Trophoblast cell (in vitro differentiated cells and primary cell): ENCODE results near the gene BDH1.

Experiments used
- DNase-seq, 2 donors: peaks; one replicate each; pipeline ENCODE4 v3.0.0-alpha.2; 2016
- H2AFZ ChIP-seq: 2 replicates; pipeline ENCODE4 v1.6.1; 2013; ENCODE audit warnings: low read length, moderate library complexity, mild to moderate bottlenecking; ENCODE audit not compliant: insufficient read depth, poor library complexity
- H2AK5ac ChIP-seq: 2 replicates; pipeline ENCODE4 v1.6.1; 2013; ENCODE audit warnings: mild to moderate bottlenecking, low read length
- H2BK120ac ChIP-seq: 2 replicates; pipeline ENCODE4 v1.6.1; 2013; ENCODE audit warnings: low read length, mild to moderate bottlenecking, moderate library complexity; ENCODE audit not compliant: insufficient read depth, poor library complexity
- H2BK12ac ChIP-seq: 2 replicates; pipeline ENCODE4 v1.6.1; 2013; ENCODE audit warnings: mild to moderate bottlenecking, low read length, moderate library complexity
- H2BK5ac ChIP-seq: 2 replicates; pipeline ENCODE4 v1.6.1; 2013; ENCODE audit warnings: low read length, low read depth, moderate library complexity, mild to moderate bottlenecking; ENCODE audit not compliant: poor library complexity
- H3K14ac ChIP-seq: 2 replicates; pipeline ENCODE4 v1.6.1; 2013; ENCODE audit warnings: mild to moderate bottlenecking, low read length
- H3K18ac ChIP-seq: 2 replicates; pipeline ENCODE4 v1.6.1; 2013; ENCODE audit warnings: mild to moderate bottlenecking, low read length
- H3K23ac ChIP-seq: 2 replicates; pipeline ENCODE4 v1.6.1; 2013; ENCODE audit warnings: low read length
- H3K27ac ChIP-seq: 2 replicates; pipeline ENCODE4 v1.5.1; 2013; ENCODE audit warnings: low read depth, mild to moderate bottlenecking, inconsistent platforms, low read length, moderate library complexity
- H3K27me3 ChIP-seq: 2 replicates; pipeline ENCODE4 v1.6.1; 2013; ENCODE audit warnings: inconsistent platforms, mild to moderate bottlenecking, low read length, moderate library complexity; ENCODE audit not compliant: insufficient read depth
- H3K36me3 ChIP-seq, 2 experiments: 1 replicate in 1 of 2; 2 replicates in 1 of 2; pipeline ENCODE4 v1.6.1; 2013; ENCODE audit warnings: low read length in 2 of 2, mild to moderate bottlenecking in 2 of 2, moderate library complexity in 1 of 2; ENCODE audit not compliant: insufficient read depth in 2 of 2, control insufficient read depth in 1 of 2
- H3K4ac ChIP-seq: 2 replicates; pipeline ENCODE4 v1.6.1; 2013; ENCODE audit warnings: low read depth, mild to moderate bottlenecking, low read length, moderate library complexity
- H3K4me1 ChIP-seq, 2 experiments: 1 replicate in 1 of 2; 2 replicates in 1 of 2; pipeline ENCODE4 v1.6.1; 2013; ENCODE audit warnings: low read length in 2 of 2, mild to moderate bottlenecking in 2 of 2, moderate library complexity in 1 of 2; ENCODE audit not compliant: insufficient read depth in 2 of 2, control insufficient read depth in 1 of 2
- H3K4me2 ChIP-seq: 2 replicates; pipeline ENCODE4 v1.6.1; 2013; ENCODE audit warnings: inconsistent platforms, mild to moderate bottlenecking, low read length, moderate library complexity
- H3K4me3 ChIP-seq: 2 replicates; pipeline ENCODE4 v1.5.1; 2013; ENCODE audit warnings: mild to moderate bottlenecking, low read depth, low read length, inconsistent platforms
- H3K79me1 ChIP-seq: one replicate; pipeline ENCODE4 v1.6.1; 2013; ENCODE audit warnings: low read length
- H3K79me2 ChIP-seq: 2 replicates; pipeline ENCODE4 v1.6.1; 2013; ENCODE audit warnings: low read length, mild to moderate bottlenecking; ENCODE audit not compliant: control insufficient read depth, insufficient read depth, poor library complexity
- H3K9ac ChIP-seq: 2 replicates; pipeline ENCODE4 v1.6.1; 2013; ENCODE audit warnings: mild to moderate bottlenecking, low read length
- H3K9me3 ChIP-seq: 2 replicates; pipeline ENCODE4 v1.6.1; 2013; ENCODE audit warnings: low read depth, mild to moderate bottlenecking, control low read depth, inconsistent platforms, low read length; ENCODE audit not compliant: insufficient read depth
- H4K12ac ChIP-seq: 2 replicates; pipeline ENCODE4 v1.6.1; 2013; ENCODE audit warnings: low read depth, mild to moderate bottlenecking, low read length, moderate library complexity
- H4K8ac ChIP-seq: 2 replicates; pipeline ENCODE4 v1.6.1; 2013; ENCODE audit warnings: low read depth, mild to moderate bottlenecking, low read length, moderate library complexity
- H4K91ac ChIP-seq: one replicate; pipeline ENCODE4 v1.6.1; 2013; ENCODE audit warnings: low read depth, mild to moderate bottlenecking, low read length, moderate library complexity
- WGBS: extraction: QIAGEN DNeasy Blood & Tissue Kit; methylation state at CpG from one replicate; pipeline ENCODE4 v1.1.7; 2013; ENCODE audit warnings: missing lambda C conversion rate; ENCODE audit not compliant: insufficient read length, insufficient coverage; ENCODE audit errors: extremely low coverage; 5-methylcytosine and 5-hydroxymethylcytosine counted together

The BDH1 gene

DNA sequence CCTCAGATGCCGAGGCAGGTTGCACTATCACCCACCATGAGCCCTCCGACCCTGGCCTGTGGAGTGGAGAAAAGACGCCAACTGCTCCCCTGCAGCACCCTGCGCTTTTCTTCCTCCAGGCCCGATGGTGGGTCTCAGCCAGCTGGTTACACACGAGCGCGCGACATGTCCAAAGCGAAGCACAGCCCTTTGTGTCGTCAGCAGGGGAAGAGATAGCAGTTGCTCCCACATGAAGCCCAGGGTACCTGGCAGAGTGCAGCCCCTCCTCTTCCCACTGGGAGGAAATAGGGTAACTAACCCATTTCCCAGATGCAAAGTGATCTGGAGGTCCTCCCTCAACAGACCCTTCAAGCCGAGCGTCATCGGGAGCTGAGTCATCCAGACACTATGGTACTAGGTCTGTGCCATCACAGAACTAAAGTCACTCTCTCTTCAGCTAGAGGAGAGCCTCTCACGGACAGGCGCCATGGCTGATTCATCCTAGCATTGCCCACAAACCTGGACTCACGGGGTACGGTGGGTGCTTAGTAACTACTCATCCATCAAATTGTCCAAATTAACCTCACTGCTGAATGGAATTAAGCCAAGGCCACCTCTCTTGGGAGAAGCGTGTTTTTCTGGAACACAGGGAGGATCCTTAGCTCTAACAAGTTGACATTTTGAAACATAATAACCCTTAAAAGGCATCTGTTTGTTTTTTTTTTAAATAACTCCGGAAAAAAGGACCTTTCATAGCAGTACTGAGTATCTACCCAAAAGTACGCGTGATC is 45.2 kb upstream of the BDH1 start:
- peaks cover 0 to 3% of the 10 kb centered on the region in 2 experiments for H3K36me3 ChIP-seq
- H3K4me2 ChIP-seq = no peak overlapping the region
- H2AFZ ChIP-seq = no peak overlapping the region
- no CpG with 5 or more reads among the region's 22 CpGs for WGBS
- no peaks in the 10 kb centered on the region for H3K4me1 ChIP-seq
- no peak overlapping the region for H3K9ac ChIP-seq
- H3K4me3 ChIP-seq = no peak overlapping the region
- no peak overlapping the region for H3K23ac ChIP-seq
- no peaks in the 10 kb centered on the region for H3K27me3 ChIP-seq
- H2BK12ac ChIP-seq = no peak overlapping the region
- H4K8ac ChIP-seq = no peak overlapping the region
- peaks cover 12% of the 10 kb centered on the region for H3K9me3 ChIP-seq
- H3K18ac ChIP-seq = no peak overlapping the region
- no peaks in the 10 kb centered on the region for H3K79me1 ChIP-seq
- H3K4ac ChIP-seq = no peak overlapping the region
- H3K14ac ChIP-seq = no peak overlapping the region
- no peak overlapping the region for H2BK120ac ChIP-seq
- no peak overlapping the region for H4K91ac ChIP-seq
- no peak overlapping the region for H4K12ac ChIP-seq
- no peak overlapping the region for H2AK5ac ChIP-seq
- no peak overlapping the region for H2BK5ac ChIP-seq
- H3K79me2 ChIP-seq = no peaks in the 10 kb centered on the region
- no peak overlapping the region for H3K27ac ChIP-seq
- DNase-seq = no peak

DNA sequence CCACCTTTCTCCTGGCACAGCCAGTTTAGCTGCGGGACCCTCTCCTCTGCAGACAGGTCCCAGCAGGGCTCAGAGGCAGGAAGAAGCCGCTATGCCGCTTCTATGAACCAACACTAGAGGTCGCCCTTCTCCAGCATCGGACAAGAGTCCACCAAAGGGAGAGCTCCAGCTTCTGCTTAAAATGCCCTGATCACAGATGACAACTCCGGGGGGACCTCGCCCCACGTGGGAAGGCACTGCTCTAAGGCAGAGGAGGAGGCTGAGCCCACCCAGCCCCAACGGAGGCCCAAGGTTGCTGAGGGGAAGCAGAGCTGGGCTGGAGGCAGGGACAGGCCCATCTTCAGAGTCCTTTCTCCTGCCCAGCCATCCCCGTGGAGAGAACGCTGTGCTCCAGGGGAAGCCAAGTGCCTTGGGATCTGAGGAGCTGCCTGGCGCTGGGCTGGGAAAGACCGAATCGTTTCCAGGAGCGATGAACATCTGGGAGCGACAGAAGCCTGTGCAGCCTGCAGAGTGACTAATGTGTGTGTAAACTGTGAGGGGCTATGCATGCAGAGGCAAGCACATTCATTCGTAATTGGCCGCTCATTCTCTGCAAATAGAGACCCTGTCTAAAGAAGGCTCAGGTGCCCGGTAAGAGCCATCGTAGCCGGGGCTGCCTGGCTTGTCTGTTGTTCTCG is 43.5 kb upstream of the BDH1 start:
- H3K4me3 ChIP-seq = no peak overlapping the region
- no peak overlapping the region for H3K14ac ChIP-seq
- H3K36me3 ChIP-seq = peaks cover 0 to 3% of the 10 kb centered on the region in 2 experiments
- no CpG with 5 or more reads among the region's 22 CpGs for WGBS
- DNase-seq = peak; percentile 69 to 92
- H3K4ac ChIP-seq = no peak overlapping the region
- no peaks in the 10 kb centered on the region for H3K79me1 ChIP-seq
- H3K4me1 ChIP-seq = no peaks in the 10 kb centered on the region
- no peaks in the 10 kb centered on the region for H3K27me3 ChIP-seq
- no peak overlapping the region for H2BK120ac ChIP-seq
- H2BK12ac ChIP-seq = no peak overlapping the region
- H3K9me3 ChIP-seq = peaks cover 12% of the 10 kb centered on the region
- H3K79me2 ChIP-seq = no peaks in the 10 kb centered on the region
- no peak overlapping the region for H2AK5ac ChIP-seq
- no peak overlapping the region for H3K23ac ChIP-seq
- no peak overlapping the region for H4K12ac ChIP-seq
- H2AFZ ChIP-seq = no peak overlapping the region
- H3K27ac ChIP-seq = no peak overlapping the region
- H3K18ac ChIP-seq = no peak overlapping the region
- no peak overlapping the region for H4K91ac ChIP-seq
- H3K4me2 ChIP-seq = no peak overlapping the region
- no peak overlapping the region for H3K9ac ChIP-seq
- H4K8ac ChIP-seq = no peak overlapping the region
- H2BK5ac ChIP-seq = no peak overlapping the region

DNA sequence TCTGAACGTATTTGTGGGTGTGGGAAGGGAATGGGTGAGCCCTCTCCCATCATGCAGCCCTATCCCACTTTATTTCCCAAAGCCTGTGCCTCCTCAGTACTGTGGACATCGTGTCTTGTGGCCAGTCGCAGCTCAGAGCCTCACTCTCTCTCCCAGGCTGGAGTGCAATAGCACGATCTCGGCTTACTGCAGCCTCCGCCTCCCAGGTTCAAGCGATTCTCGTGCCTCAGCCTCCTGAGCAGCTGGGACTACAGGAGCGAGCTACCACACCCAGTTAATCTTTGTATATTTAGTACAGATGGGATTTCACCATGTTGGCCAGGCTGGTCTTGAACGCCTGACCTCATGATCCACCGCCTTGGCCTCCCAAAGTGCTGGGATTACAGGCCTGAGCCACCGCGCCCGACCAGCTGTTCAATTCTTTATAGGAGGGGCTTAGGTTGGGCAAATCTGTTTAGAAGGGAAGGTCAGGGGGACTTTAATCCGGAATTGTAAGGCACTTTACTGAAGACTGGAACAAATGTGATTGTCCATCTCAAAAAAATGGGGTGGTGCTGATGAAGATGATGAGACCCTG is 42.7 kb upstream of the BDH1 start:
- no CpG with 5 or more reads among the region's 15 CpGs for WGBS
- Histone ChIP-seq H4K8ac (no peak overlapping the region), H3K4me2 (no peak overlapping the region), H3K27me3 (no peaks in the 10 kb centered on the region), H2BK120ac (no peak overlapping the region), H3K23ac (no peak overlapping the region), H2BK5ac (no peak overlapping the region), H2BK12ac (no peak overlapping the region), H4K91ac (no peak overlapping the region), H3K9ac (no peak overlapping the region), H3K36me3 (no peaks in the 10 kb centered on the region), H3K14ac (no peak overlapping the region), H2AFZ (no peak overlapping the region), H3K4me3 (no peak overlapping the region), H3K4ac (no peak overlapping the region), H3K79me2 (no peaks in the 10 kb centered on the region), H3K4me1 (no peaks in the 10 kb centered on the region), H3K9me3 (peaks cover 7% of the 10 kb centered on the region), H4K12ac (no peak overlapping the region), H3K27ac (no peak overlapping the region), H2AK5ac (no peak overlapping the region), H3K79me1 (no peaks in the 10 kb centered on the region), H3K18ac (no peak overlapping the region)
- no peak for DNase-seq

- Histone ChIP-seq H3K23ac (no peak overlapping the region), H3K4me1 (no peaks in the 10 kb centered on the region), H3K9ac (no peak overlapping the region), H3K79me2 (no peaks in the 10 kb centered on the region), H4K8ac (no peak overlapping the region), H3K4me3 (no peak overlapping the region), H2BK5ac (no peak overlapping the region), H3K4ac (no peak overlapping the region), H3K27me3 (no peaks in the 10 kb centered on the region), H3K9me3 (peaks cover 5% of the 10 kb centered on the region), H4K12ac (no peak overlapping the region), H3K4me2 (no peak overlapping the region), H3K18ac (no peak overlapping the region), H3K79me1 (no peaks in the 10 kb centered on the region), H4K91ac (no peak overlapping the region), H3K27ac (no peak overlapping the region), H2AFZ (no peak overlapping the region), H3K36me3 (no peaks in the 10 kb centered on the region), H3K14ac (no peak overlapping the region), H2BK120ac (no peak overlapping the region), H2AK5ac (no peak overlapping the region), H2BK12ac (no peak overlapping the region)
- no CpG with 5 or more reads among the region's 4 CpGs for WGBS
- no peak for DNase-seq
Observed at GRCh38 chr3:197597335-197597734, 41.6 kb upstream of the BDH1 start.
